HG03558 (cell line): Measurements from ENCODE around the gene WASHC1.
"Not testable (repeated sequence)": the region's sequence is repeated elsewhere in the genome, so short reads cannot be mapped to it uniquely, and the experiment has no call there.

Experiments
- ATAC-seq: cut with Tn5 transposase; IDR thresholded peaks from one replicate; pipeline ENCODE4 v1.9.1; 2021; ENCODE audit warnings: moderate number of reproducible peaks; ENCODE audit not compliant: unreplicated experiment; ENCODE audit errors: extremely low read depth

WASHC1 gene, protein sequence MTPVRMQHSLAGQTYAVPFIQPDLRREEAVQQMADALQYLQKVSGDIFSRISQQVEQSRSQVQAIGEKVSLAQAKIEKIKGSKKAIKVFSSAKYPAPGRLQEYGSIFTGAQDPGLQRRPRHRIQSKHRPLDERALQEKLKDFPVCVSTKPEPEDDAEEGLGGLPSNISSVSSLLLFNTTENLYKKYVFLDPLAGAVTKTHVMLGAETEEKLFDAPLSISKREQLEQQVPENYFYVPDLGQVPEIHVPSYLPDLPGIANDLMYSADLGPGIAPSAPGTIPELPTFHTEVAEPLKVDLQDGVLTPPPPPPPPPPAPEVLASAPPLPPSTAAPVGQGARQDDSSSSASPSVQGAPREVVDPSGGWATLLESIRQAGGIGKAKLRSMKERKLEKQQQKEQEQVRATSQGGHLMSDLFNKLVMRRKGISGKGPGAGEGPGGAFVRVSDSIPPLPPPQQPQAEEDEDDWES

DNA sequence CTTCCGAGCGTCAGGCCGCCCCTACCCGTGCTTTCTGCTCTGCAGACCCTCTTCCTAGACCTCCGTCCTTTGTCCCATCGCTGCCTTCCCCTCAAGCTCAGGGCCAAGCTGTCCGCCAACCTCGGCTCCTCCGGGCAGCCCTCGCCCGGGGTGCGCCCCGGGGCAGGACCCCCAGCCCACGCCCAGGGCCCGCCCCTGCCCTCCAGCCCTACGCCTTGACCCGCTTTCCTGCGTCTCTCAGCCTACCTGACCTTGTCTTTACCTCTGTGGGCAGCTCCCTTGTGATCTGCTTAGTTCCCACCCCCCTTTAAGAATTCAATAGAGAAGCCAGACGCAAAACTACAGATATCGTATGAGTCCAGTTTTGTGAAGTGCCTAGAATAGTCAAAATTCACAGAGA lies at the start of gene WASHC1:
Gene WASHC1, minus strand, starts transcription at position 101 of the 400 bp plus-strand sequence. CDS start 4,457 bp downstream, outside the sequence.
- not testable (repeated sequence) for ATAC-seq

DNA sequence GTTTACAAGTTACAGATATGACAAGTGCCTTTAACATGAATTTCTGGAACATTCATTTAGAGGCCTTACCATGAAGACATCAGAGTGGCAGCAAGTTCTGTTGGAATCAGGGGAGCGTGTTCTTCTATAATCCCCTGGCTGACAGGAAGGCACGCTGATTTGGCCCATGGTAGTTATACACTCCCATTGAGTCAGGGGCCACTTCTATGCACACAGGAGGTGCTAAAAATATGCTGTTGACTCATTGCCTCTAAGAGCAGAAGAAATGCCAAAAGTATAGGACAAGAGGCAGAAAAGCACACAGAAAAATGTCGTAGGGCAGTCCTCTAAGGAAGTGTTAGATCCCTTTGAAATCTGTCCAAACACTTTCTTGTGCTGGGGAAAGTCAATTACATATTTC lies 49.1 kb upstream of the WASHC1 start:
- not testable (repeated sequence) for ATAC-seq

DNA sequence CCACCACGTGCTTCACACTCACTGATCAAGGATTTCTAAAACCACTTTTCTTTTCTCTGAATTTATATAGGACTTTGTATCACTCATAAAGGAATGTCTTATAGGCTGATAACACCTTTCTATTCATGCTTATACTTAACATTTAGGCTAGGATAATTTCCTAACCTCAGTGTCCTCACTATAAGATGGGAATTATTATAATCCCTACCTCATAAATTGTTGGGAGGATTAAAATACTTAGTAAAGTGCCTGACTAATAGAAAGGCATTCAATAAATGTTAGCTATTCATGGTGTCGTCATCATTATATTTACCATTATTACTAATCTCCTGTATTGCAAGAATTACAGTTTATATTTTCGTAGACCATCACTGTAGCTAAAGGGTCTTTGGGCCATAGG lies 47.1 kb upstream of the WASHC1 start:
- not testable (repeated sequence) for ATAC-seq

DNA sequence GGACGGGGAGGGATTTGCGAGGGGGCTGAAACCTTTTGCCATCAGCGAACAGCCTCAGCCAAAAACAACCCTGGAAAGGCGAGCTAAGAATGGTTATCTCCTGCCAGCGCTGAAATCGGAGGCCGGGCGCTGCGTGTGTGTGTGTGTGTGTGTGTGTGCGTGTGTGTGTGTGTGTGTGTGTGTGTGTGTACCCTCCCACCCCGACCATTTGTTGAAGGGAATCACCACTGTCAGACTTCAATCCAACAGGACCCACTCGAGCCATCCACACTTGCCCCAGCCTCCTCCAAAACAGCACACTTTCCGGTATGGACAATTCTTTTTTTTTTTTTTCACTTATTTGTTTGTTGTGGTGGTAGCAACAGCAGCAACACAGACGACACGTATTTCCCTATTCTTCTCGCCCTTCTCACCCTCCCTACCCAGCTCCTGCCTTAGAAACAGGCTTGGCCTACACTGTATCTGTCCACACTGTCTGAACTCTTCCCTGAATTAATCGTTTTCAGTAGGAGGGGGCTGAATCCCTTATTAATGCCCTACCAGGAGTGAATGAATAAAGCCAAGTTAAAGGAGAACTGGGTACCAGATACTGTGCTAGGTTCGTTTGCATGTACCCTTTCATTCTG lies 44.8 kb upstream of the WASHC1 start:
- not testable (repeated sequence) for ATAC-seq

DNA sequence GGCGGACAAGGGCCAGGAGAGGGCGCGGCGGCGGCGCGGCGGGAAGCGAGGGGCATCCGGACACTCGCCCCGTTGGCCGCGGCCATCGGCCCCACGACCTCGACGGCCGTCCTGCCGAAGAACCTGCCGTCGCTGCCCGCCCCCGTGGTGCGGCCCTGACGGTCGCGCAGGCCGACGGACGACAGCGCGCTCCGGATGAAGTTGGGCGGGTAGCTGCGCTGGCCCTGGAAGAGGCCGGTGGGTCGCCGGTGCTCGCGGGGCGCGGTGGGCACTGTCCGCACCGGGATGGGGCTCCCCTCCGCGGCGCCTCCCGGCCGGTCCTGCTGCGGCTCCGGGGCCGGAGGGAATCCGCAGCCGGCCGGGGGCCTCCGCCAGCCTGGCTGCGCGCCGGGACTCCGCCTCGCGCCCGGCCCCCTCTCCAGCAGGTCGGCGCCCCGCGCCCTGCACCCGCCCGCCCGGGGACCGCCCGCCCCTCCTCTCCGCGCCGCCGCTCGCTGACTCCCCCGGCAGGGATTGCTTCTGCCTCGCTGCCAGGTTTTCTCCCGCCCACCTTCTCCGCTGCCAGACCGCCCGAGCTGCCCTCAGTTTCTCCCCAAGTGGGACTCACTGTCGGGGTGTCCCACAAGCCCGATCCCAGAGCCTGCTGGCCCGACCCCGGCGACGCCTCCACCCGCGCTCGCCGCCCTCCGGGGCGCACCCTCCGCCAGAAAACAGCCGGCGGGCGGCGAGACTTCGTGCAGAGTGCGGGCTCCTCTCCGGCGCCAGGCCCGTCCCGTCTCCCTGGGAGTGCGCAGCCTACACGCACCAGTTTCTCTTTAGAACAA lies 44.0 kb upstream of the WASHC1 start:
- not testable (repeated sequence) for ATAC-seq

DNA sequence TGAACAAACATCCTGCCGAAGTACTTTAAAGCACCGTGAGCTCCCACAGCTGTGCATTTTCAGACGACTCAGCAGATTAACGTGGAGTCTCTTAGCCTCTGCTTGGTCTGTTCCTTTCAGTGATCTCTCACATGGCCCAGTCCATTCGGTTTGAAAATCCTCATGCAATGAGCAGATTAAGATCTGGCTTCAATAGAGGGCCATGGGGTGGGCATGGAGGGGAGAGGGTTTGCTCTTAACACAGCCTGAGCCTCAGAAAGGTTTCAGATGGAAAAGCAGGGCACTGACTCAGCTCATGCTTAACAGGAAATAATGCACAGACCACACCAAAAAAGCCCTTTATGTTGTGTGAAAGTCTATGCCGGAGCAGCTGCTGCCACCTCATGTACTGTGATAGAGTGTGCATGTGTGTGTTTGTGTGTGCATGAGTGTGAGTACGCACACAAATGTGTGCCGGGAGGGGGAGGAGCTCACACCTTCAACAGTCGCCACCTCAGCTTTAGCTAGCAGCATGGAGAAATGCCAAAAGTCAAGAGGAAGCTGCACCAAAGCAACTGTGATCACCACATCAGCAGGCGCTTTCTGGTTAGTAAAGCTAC lies 33.9 kb upstream of the WASHC1 start:
- peak; percentile 67 for ATAC-seq

DNA sequence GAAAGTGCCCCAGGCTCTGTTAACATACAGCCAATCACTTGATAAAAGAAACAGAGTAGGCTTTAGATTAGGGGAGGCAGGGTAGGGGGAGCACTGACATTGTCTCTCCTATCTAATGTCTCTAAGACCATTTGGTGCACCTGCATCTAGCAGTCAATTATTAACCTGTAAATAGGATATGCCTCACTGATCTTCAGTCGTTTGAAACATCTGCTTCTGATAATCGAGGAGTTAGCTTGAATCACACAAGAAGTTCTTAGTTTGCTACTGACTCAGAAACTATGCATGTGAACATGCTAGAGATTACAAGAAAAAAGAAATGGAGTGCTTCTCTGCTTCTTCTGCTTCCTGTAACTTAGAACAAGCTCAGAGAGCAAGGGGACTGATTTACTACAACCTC lies 23.4 kb upstream of the WASHC1 start:
- peak; percentile 63 for ATAC-seq

DNA sequence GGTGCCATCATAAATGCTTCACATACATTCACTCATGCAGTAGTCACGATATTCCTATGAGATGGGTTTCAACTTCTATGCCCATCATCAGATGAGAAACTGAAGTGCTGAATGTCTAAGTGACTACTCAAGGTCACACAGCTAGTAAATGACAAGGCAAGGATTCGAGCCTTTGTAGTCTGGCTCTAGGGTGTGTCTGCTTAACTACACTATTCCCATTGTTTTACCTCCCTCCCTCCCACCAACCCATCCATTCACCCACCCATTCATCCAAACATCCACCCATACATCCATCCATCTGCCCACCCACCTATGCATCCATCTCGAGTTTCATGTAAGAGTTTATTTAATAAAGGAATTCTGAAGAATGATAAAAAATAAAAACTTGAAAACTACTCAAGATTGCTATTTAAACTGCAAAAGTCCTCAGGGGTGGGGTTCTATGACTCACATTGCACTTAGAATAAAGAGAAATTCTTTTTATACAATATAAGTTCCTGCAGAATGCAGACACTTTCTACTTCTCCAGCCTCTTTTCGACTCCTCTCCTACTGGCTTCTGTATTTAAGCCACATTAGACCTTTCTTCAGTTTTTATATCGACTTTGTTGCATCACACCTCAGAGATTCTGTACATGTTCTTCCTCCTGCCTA lies 19.1 kb upstream of the WASHC1 start:
- not testable (repeated sequence) for ATAC-seq

DNA sequence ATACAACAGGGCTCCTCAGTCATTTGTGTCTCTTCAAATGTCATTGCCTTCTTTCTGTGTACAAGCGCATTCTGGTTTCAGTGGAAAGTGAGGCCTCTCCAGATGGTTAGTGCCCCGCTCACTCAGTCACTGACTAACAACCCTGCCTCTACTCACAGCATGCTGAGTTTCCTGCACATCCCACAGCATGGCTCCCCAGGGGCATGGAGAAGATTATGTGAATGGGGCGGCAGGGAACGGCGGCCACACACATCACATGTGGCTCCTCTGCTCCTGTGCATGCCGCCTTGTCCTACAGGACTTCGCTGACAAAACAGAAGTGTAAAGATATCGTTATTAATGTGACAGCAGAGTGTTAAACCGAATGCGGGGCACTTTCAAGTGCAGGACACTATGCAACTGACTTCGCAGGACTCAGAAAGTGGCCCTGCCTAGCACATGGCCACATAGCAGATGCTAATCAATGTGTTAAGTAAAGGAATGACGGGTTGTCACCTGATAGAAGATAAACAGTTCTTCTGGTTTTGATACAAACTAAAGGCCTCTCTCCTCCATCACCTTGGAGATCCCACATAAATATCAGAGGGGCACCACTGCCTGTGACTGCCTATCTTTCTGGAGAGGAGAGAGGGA lies 17.5 kb upstream of the WASHC1 start:
- ATAC-seq: not testable (repeated sequence)

DNA sequence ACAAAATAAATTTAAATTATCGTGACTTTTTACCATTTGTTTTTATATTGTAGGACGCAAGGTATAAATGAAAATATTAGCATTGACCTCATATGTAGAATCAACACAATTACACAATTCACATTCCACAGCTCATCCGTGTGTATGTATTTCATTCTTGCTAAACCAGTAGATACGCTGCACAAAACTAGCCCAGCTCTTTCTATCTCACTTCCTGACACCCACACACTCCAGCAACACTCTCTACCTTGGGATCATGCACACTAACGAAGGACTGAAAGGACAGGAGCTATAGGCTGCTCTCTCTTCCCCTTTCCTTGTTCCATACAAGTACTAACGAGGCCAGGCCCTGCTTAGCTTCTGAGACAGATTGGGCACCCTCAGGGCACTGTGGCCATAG lies 16.9 kb upstream of the WASHC1 start:
- not testable (repeated sequence) for ATAC-seq

DNA sequence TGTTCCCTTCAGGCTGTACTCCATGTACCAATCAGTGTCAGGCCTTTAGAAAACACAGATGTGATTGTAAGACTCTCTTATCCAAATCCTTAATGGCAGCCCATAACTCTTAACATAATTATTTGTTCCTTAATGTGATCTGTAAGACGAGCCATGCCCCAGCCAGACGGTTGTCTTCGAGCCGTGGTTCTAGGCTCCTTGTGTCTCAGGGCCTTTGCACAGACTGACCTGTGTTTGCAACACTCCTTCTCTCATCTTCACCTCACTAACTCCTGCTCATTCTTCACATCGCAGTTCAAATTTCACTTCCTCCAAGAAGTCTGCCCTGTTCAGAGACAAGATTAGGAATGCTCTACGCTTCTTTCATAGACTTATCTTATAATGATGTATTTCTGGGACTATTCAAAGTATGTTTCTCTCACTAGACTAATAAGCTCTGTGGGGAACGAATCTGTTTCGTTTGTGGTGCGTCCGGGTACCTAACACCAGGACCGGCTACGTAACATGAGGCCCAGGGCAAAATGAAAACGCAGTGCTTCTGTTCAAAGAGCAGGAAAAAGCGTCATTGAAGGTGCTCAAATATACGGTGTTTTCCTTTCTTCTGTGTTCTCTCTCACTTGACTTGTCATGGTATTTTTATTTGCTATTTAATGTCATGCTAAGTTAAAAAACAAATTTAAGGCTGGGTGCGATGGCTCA lies 16.1 kb upstream of the WASHC1 start:
- ATAC-seq: not testable (repeated sequence)

DNA sequence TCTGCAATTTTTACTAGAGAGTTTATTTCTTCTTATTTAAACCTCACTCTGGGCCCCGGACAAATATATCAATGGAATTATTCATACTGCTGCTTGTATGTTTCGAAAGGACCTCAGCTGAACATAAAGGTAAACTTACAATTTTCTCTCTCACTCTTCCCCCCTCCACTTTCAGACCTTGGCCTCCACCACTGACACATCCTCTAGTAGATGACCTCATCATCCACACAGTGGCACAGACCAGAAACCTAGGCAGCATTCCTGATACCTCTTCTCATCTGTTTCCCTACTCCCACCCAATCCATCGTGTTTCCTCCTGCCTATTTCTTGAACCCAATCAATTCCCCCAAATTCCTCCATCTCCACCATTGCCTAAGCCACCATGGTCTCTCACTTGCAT lies 15.2 kb upstream of the WASHC1 start:
- ATAC-seq: not testable (repeated sequence)

DNA sequence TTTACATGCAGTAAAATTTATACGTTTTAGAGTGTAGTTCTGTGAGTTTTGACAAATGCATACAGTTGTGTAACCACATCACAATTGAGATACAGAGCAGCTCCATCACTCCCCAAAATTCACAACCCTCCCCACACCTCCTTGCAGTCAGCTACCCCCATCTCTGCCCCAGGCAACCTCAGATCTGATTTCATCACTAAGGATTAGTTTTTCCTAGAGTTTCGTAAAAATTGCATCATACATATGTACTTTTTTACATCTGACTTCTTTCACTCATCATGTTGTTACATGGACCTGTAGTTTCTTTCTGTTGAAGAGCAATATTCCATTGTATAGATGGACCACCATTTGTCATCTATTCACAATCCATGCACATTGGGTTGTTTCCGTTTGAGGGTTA lies 14.4 kb upstream of the WASHC1 start:
- not testable (repeated sequence) for ATAC-seq

DNA sequence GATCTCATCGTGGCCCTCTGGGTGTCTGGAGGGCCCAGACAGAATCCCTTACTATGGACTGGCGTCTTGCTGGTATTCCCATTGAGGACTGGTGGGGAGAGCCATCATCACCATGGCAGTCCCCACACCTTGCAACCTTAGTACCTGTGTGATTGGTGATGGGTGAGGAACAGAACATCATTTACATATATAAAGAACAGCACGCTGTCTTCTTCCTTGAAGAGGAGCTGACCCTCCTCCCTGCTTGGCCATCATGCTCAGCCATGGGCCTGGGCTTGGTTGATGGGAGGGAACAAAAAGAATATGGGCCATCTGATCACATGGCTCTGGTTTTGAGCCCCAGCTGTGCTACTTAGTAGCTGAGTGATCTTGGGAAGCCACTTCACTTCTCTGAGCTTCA lies 13.9 kb upstream of the WASHC1 start:
- ATAC-seq: not testable (repeated sequence)

DNA sequence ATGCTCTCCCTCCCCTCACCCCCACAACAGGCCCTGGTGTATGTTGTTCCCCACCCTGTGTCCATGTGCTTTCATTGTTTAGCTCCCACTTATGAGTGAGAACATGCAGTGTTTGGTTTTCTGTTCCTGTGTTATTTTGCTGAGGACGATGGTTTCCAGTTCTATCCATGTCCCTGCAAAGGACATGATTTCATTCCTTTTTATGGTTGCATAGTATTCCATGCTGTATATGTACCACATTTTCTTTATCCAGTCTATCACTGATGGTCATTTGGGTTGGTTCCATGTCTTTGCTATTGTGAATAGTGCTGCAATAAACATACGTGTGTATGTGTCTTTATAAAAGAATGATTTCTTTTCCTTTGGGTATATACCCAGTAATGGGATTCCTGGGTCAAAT lies 12.6 kb upstream of the WASHC1 start:
- ATAC-seq: not testable (repeated sequence)

DNA sequence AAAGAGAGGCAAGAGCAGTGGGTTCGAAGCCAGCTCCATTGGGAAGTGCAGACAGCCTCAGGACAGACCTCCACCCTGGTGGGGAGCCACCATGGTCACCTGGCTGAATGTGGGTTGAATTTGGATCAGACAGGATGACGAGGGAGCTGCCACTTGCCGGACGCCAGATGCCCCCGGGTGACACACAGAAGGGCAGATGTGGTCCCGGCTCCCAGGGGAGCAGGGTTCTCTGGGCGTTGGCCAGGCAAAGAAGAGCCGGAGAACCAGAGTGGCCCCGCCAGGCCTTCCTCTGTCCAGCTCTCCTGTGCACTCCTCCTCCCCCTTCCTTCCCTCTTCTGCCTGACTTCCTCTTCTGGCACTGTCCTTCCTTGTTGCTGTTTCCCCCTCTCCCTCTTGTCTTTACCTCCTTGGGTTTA lies 12.0 kb upstream of the WASHC1 start:
- not testable (repeated sequence) for ATAC-seq

DNA sequence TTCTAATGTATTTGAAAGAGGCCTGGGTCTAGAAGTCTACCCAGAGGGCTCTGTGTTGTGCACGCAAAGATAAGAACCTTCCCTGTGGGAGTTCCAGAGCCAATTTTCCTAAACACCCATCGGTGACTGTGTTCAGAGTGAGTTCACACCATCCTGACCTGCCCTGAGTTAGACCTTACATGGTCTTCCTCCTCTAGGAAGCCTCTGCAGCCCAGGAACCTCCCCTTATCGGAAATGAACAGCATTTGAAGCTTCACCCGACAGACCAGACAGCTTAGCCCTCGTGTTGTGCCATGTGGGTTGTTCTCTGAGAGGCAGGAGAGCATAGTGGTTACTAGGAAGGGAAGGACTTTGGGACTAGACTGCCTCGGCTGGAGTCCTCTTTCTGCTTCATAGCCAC lies 3.1 kb upstream of the WASHC1 start:
- ATAC-seq: not testable (repeated sequence)

DNA sequence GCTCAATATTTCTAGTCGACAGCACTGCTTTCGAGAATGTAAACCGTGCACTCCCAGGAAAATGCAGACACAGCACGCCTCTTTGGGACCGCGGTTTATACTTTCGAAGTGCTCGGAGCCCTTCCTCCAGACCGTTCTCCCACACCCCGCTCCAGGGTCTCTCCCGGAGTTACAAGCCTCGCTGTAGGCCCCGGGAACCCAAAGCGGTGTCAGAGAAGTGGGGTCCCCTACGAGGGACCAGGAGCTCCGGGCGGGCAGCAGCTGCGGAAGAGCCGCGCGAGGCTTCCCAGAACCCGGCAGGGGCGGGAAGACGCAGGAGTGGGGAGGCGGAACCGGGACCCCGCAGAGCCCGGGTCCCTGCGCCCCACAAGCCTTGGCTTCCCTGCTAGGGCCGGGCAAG lies 481 bp downstream of the WASHC1 start:
- not testable (repeated sequence) for ATAC-seq

DNA sequence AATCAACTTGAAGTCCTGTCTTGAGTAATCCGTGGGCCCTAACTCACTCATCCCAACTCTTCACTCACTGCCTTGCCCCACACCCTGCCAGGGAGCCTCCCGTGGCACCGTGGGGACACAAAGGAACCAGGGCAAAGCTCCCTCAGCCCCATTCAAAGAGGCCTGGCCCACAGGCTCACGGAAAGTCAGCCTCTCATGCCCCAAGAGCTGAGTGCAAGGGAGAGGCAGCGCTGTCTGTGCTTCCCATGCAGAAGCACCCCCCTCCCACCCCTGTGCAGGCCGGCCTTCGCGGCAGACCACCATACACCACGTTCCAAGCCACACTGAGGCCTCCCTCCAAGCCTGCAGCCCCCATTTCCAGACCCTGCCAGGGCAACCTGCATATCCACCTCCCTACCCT lies 7.6 kb downstream of the WASHC1 start:
- ATAC-seq: not testable (repeated sequence)
